GM12873 (cell line): ENCODE measurements around the gene CNPPD1.

Experiments
- TF ChIP-seq, protein P1 (sequence below): IDR thresholded peaks from 2 replicates; pipeline ENCODE4 v1.5.1; 2012; ENCODE audit warnings: low read depth, mild to moderate bottlenecking, moderate library complexity, low read length, control low read depth; ENCODE audit not compliant: insufficient read depth; ENCODE audit errors: missing control alignments

CNPPD1 gene

GRCh38 chr2:219176818-219177551, at the start of gene CNPPD1:
TSS of gene CNPPD1 (minus strand) at chr2:219176925. CDS start at chr2:219176828, 97 bp downstream.
- TF ChIP-seq, protein P1, sequence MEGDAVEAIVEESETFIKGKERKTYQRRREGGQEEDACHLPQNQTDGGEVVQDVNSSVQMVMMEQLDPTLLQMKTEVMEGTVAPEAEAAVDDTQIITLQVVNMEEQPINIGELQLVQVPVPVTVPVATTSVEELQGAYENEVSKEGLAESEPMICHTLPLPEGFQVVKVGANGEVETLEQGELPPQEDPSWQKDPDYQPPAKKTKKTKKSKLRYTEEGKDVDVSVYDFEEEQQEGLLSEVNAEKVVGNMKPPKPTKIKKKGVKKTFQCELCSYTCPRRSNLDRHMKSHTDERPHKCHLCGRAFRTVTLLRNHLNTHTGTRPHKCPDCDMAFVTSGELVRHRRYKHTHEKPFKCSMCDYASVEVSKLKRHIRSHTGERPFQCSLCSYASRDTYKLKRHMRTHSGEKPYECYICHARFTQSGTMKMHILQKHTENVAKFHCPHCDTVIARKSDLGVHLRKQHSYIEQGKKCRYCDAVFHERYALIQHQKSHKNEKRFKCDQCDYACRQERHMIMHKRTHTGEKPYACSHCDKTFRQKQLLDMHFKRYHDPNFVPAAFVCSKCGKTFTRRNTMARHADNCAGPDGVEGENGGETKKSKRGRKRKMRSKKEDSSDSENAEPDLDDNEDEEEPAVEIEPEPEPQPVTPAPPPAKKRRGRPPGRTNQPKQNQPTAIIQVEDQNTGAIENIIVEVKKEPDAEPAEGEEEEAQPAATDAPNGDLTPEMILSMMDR, result no peak

GRCh38 chr2:219225350-219225749, 48.6 kb upstream of the CNPPD1 start:
- TF ChIP-seq, protein P1, result no peak

- TF ChIP-seq, protein P1, result no peak
These were observed 47.3 kb upstream of the CNPPD1 start for GRCh38 chr2:219223831-219224610.

GRCh38 chr2:219221957-219222518, 45.3 kb upstream of the CNPPD1 start:
- TF ChIP-seq, protein P1, result no peak

- TF ChIP-seq, protein P1, result no peak
These were observed 44.1 kb upstream of the CNPPD1 start for GRCh38 chr2:219220652-219221402.

GRCh38 chr2:219219784-219220532, 43.2 kb upstream of the CNPPD1 start:
- TF ChIP-seq, protein P1, result no peak
